GM19455 (cell line): Measurements from ENCODE around the gene BACH2.
"Not testable (repeated sequence)": the region's sequence is repeated elsewhere in the genome, so short reads cannot be mapped to it uniquely, and the experiment has no call there.

ENCODE experiments used
- ATAC-seq: cut with Tn5 transposase; IDR thresholded peaks from one replicate; pipeline ENCODE4 v1.9.1; 2021; ENCODE audit not compliant: unreplicated experiment

BACH2 gene

GRCh38 chr6:90282265-90282664 is 14.4 kb downstream of the BACH2 start:
- ATAC-seq = not testable (repeated sequence)

- ATAC-seq = no peak
These were observed 18.5 kb downstream of the BACH2 start for GRCh38 chr6:90278129-90278528.

- ATAC-seq = no peak
These were observed 19.2 kb downstream of the BACH2 start for GRCh38 chr6:90277302-90278011.

- ATAC-seq = no peak
These were observed 22.1 kb downstream of the BACH2 start for GRCh38 chr6:90274451-90275030.

- no peak for ATAC-seq
These were observed 22.8 kb downstream of the BACH2 start for GRCh38 chr6:90273863-90274262.

GRCh38 chr6:90272895-90273294 is 23.7 kb downstream of the BACH2 start:
- no peak for ATAC-seq

- ATAC-seq = no peak
These were observed 24.8 kb downstream of the BACH2 start for GRCh38 chr6:90271831-90272230.

- no peak for ATAC-seq
These were observed 27.3 kb downstream of the BACH2 start for GRCh38 chr6:90269334-90269733.

- no peak for ATAC-seq
These were observed 28.5 kb downstream of the BACH2 start for GRCh38 chr6:90268178-90268577.

GRCh38 chr6:90266905-90267621 is 29.6 kb downstream of the BACH2 start:
- ATAC-seq = no peak

- ATAC-seq = no peak
These were observed 32.1 kb downstream of the BACH2 start for GRCh38 chr6:90264561-90264960.

GRCh38 chr6:90263633-90264032 is 33.0 kb downstream of the BACH2 start:
- ATAC-seq = no peak

- no peak for ATAC-seq
These were observed 34.8 kb downstream of the BACH2 start for GRCh38 chr6:90261801-90262200.

GRCh38 chr6:90257486-90257738 is 39.2 kb downstream of the BACH2 start:
- ATAC-seq = no peak

GRCh38 chr6:90256698-90257485 is 39.8 kb downstream of the BACH2 start:
- ATAC-seq = no peak

- no peak for ATAC-seq
These were observed 43.0 kb downstream of the BACH2 start for GRCh38 chr6:90253631-90254030.

GRCh38 chr6:90251295-90251992 is 45.2 kb downstream of the BACH2 start:
- peak; percentile 94 for ATAC-seq

- ATAC-seq = no peak
These were observed 46.2 kb downstream of the BACH2 start for GRCh38 chr6:90250405-90250804.

- no peak for ATAC-seq
These were observed 47.2 kb downstream of the BACH2 start for GRCh38 chr6:90249458-90249857.

GRCh38 chr6:90249034-90249433 is 47.6 kb downstream of the BACH2 start:
- ATAC-seq = no peak

- no peak for ATAC-seq
These were observed 49.4 kb downstream of the BACH2 start for GRCh38 chr6:90247262-90247661.
